Uterus (tissue), 2 donors: Measurements from ENCODE around the gene LINC01488.

Source experiments
- POLR2A ChIP-seq, 2 donors: fragments of 450-650 bp; IDR thresholded peaks; one replicate each; pipeline ENCODE4 v1.6.1; 2016; ENCODE audit warnings: antibody characterized with exemption in 2 of 2, mild to moderate bottlenecking in 1 of 2, moderate library complexity in 1 of 2
- TF ChIP-seq, protein P1 (sequence below), 4 experiments: fragments of 200-600 bp in 2 of 4; fragments of 450-650 bp in 2 of 4; sonication (generic) in 2 of 4; IDR thresholded peaks; one replicate each; pipeline ENCODE4 v1.5.1; 2016 to 2019; ENCODE audit warnings: antibody characterized with exemption in 4 of 4, mild to moderate bottlenecking in 2 of 4, moderate library complexity in 1 of 4

DNA sequence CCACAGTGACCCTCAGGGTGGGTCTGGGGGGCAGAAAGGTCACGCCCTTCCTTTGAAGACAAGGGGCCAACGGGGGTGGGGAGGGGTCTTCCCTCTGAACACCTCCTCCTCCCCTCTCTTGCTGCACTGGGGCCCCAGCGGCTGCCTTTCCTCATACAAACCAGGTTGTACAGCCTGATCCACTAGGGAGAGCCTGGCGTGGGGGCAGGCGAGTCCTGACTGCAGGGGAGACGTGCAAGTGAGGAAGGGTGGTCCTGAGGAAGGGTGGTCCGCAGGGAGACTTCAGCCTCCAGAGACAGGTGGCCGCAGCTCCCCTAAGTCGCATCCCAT is 43.6 kb upstream of the LINC01488 start:
- TF ChIP-seq, protein P1, sequence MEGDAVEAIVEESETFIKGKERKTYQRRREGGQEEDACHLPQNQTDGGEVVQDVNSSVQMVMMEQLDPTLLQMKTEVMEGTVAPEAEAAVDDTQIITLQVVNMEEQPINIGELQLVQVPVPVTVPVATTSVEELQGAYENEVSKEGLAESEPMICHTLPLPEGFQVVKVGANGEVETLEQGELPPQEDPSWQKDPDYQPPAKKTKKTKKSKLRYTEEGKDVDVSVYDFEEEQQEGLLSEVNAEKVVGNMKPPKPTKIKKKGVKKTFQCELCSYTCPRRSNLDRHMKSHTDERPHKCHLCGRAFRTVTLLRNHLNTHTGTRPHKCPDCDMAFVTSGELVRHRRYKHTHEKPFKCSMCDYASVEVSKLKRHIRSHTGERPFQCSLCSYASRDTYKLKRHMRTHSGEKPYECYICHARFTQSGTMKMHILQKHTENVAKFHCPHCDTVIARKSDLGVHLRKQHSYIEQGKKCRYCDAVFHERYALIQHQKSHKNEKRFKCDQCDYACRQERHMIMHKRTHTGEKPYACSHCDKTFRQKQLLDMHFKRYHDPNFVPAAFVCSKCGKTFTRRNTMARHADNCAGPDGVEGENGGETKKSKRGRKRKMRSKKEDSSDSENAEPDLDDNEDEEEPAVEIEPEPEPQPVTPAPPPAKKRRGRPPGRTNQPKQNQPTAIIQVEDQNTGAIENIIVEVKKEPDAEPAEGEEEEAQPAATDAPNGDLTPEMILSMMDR (IDR thresholded peaks at IDR 0.05) = no peak
- no peak for TF ChIP-seq POLR2A (IDR thresholded peaks at IDR 0.05)
